Right renal pelvis (tissue), 4 donors: Measurements from ENCODE around the gene LRRC7. TPM values are rescaled to one million over a fixed set of nuclear protein-coding genes. Genes with fewer than 3 reads are reported as not detected.
A peak's percentile ranks its signal among the peaks of the same experiment; 100 is the strongest.
"Not testable (repeated sequence)": the region's sequence is repeated elsewhere in the genome, so short reads cannot be mapped to it uniquely, and the experiment has no call there.

Experiments
- DNase-seq, 4 donors: peaks; one replicate each; pipeline ENCODE4 v3.0.0-alpha.2; 2013; ENCODE audit warnings: low read depth in 4 of 4, low spot score in 3 of 4, missing footprints in 1 of 4
- polyA plus RNA-seq, 4 donors: library from polyadenylated mRNA; unstranded; fragments of 120-200 nt; gene quantifications; one replicate each; pipeline ENCODE4 v1.2.1, GENCODE V29; 2013; ENCODE audit not compliant: insufficient read length in 4 of 4

The LRRC7 gene
- polyA plus RNA-seq, 4 donors, result 5.7 to 8.2 (median 6.7) TPM

GRCh38 chr1:69858534-69858933 lies 290.8 kb downstream of the LRRC7 start:
- DNase-seq, result no peak

- DNase-seq, result no peak
These were observed 293.9 kb downstream of the LRRC7 start for GRCh38 chr1:69861641-69862040.

GRCh38 chr1:69862906-69863305 lies 295.2 kb downstream of the LRRC7 start:
- no peak for DNase-seq

DNA sequence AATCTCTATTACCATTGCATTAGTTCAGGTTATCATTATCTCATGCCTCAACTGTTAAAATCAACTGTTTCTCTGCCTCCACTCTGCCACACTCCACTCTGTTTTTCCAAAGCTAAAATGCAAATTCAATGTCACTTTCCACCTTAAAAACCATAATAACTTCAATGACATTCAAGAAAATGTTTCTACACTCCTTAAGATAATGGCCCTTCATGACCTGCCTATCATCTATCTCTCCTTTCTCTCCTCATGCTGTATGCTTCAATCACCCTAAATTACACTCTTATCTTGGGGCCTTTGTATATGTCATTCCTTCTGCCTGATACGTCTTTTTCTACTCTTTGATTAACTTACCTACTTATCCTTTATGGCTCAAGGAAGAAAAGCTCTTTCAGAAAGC lies 296.0 kb downstream of the LRRC7 start:
- DNase-seq, result no peak

DNA sequence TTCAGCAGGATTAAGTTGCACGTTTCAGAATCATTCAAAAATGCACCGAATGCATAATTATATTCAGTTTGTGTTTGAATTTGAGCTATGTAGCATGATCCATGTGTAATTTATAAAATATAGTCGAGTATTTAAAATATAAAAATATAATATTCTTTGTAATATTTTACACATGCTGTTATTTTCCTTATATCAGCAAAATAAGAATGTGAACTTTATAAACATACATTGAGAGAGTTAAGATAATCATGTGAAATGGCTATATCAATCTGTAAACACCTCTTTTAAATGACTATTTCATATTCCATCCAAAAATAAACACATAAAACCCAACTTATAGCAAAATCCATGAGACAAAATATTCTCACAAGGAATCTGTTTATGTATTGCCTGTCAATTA lies 303.7 kb downstream of the LRRC7 start:
- no peak for DNase-seq

- DNase-seq, result no peak
These were observed 310.6 kb downstream of the LRRC7 start for GRCh38 chr1:69878338-69878737.

- DNase-seq, result not testable (repeated sequence)
These were observed 320.3 kb downstream of the LRRC7 start for GRCh38 chr1:69888016-69888415.

DNA sequence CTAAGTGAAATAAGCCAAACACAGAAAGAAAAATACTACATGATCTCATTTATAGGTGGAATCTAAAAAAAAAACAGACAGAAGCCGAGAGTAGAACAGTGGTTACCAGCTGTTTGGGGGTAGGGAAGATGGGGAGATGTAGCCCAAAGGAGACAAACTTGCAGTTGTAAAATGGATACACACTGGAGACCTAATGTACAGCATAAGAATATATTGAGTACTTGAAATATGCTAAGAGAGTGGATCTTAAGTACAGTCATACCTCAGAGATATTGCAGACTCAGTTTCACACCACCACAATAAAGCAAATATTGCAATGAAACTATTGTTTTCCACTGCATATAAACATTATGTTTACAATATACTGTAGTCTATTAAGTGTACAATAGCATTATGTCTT lies 320.9 kb downstream of the LRRC7 start:
- DNase-seq, result no peak

- no peak for DNase-seq
These were observed 330.8 kb downstream of the LRRC7 start for GRCh38 chr1:69898403-69898947.

DNA sequence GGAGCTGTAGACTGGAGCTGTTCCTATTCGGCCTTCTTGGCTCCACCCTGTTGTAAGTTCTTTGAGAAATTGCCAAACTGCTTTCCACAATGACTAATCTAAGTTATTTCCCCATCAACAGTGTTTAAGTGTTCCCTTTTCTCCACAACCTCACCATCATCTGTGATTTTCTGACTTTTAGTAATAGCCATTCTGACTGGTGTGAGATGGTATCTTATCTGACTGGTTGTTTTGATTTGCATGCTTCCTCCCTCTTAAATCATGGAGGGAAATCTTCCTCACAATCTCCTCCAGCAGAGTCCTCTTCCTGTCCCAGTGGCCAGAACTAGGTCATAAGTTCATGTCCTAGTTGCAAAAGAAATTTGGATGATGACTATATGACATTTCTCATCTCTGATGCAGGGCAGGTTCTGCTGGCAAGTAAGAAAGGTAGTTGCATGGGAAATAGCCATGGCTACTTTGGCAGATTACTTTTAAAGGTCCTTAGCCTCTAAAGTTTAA lies 343.6 kb downstream of the LRRC7 start:
- no peak for DNase-seq

- DNase-seq, result peak in 3 of 4 donors; percentile 18 to 33 (median 30)
These were observed 346.3 kb downstream of the LRRC7 start for GRCh38 chr1:69913977-69914376.

DNA sequence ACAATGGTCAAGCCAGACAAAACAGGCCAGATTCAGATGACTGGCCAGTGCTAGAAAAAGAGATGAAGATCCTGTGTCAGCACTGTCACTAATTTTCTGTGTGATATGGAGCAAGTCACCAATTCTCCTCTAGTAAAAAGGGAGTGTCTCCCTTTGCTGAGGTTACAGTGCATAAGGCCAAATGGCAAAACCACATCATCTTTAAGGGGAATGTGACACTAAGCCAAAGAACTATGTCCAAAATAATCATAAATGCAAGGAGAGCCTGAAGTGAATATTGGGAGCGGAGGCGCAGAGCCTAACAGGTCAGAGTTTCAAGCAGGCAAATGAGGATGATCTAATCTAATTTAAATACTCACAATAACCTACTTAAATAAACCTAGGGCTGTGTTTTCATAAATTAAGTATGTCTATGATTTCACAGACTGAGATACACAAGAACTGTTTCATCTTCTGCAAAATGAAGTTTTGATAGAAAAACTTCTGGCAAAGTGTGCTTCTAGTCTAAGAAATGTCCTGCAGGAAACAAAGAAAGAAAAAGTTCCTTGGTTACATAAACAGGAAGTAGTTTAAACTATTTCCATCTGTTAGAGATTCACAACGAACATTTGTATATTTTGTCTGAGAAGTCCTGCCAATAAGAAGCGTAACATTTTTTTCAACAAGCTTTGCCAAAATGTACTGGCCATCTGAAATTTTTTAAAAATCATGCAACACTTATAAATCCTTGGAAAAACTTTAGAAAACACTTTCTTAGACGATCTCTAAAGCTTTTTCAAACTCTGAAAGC lies 347.4 kb downstream of the LRRC7 start:
- no peak for DNase-seq

DNA sequence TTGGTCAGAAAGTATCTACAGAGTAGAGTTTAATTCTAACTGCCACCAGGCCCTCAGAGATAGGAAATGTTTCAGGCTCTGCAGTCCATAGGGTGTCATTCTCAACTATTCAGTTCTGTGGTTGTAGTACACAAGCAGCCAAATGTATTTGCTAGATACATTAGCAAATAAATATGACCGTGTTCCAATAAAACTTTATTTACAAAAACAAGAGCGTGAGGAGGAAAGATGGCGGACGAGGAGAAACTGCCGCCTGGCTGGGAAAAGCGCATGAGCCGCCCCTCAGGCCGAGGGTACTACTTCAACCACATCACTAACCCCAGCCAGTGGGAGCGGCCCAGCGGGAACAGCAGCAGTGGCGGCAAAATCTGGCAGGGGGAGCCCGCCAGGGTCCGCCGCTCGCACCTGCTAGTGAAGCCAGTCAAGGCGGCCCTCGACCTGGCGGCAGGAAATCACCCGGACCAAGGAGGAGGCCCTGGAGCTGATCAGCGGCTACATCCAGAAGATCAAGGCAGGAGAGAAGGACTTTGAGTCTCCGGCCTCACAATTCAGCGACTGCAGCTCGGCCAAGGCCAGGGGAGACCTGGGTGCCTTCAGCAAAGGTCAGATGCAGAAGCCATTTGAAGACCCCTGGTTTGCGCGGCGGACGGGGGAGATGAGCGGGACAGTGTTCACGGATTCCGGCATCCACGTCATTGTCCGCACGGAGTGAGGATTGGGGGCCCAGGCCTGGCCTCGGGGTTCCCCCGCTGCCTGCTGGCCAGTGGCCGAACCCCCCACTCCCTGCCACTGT lies 351.6 kb downstream of the LRRC7 start:
- DNase-seq, result no peak

GRCh38 chr1:69919922-69920273 lies 352.2 kb downstream of the LRRC7 start:
- DNase-seq, result no peak

GRCh38 chr1:69920426-69920825 lies 352.7 kb downstream of the LRRC7 start:
- no peak for DNase-seq

DNA sequence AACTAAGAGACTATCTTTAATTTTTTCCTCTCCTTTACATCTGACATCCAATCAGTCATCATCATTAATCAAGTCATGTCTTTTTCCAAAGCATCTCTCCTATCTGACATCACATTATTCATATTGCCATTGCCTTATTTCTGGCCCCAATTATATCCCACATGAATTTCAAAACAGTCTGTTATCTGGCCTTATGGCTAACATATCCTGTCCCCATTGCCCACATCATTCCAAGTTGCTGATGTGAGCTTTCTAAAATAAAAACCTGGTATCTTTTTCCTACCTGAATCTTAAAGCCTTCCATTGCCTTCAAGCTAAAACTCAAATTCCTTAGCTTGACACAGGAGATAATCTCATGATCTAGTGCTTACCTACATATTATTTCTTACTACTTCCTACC lies 353.8 kb downstream of the LRRC7 start:
- DNase-seq, result no peak

- not testable (repeated sequence) for DNase-seq
These were observed 360.5 kb downstream of the LRRC7 start for GRCh38 chr1:69928234-69928633.

DNA sequence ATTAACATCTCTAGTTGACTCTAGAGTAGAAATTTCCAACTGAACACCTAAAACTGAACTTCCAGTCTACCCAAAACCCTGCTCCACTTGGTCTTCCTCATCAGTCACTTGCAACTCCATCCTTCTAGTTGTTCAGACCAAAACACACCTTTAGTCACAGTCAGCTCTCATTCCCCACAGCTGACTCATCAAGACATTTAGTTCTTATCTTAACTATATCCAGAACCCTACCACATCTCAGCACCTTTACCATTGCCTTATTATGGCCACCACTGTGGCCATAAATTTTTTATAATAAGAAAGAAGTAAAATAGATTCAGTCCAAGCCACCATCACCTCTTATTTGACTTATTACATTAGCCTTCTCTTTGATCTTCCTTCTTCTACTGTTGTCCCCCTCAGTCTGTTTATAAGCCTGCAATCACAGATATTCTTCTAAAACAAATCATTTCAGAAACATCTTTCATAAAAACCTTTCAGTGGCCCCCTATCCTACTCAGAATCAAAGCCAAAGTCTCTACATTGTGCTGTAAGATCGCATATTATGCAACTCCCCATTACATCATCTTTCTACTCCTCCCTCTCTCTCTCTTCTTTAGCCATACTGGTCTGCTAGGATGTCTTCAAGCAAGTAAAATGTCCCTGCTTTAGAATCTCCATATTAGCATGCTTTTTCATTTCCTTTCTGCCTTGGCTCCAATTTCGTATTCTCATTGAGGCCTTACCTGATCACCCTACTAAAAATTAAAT lies 361.8 kb downstream of the LRRC7 start:
- no peak for DNase-seq

- no peak for DNase-seq
These were observed 362.7 kb downstream of the LRRC7 start for GRCh38 chr1:69930396-69930795.

GRCh38 chr1:69932760-69933159 lies 365.0 kb downstream of the LRRC7 start:
- DNase-seq, result no peak

GRCh38 chr1:69940231-69940630 lies 372.5 kb downstream of the LRRC7 start:
- DNase-seq, result no peak
